SKM-1 treated with dmso at 0.1 percent for 144 hours (cell line): ENCODE data around the gene KIAA1614.
"Not testable (repeated sequence)": the region's sequence is repeated elsewhere in the genome, so short reads cannot be mapped to it uniquely, and the experiment has no call there.

Experiments used
- DNase-seq: peaks from one replicate; lab custom pipeline; 2025; ENCODE audit not compliant: unreplicated experiment; lab: John Stamatoyannopoulos, UW

The KIAA1614 gene

GRCh38 chr1:180954005-180954800 is 41.5 kb downstream of the KIAA1614 start:
- peak; percentile 28 for DNase-seq

DNA sequence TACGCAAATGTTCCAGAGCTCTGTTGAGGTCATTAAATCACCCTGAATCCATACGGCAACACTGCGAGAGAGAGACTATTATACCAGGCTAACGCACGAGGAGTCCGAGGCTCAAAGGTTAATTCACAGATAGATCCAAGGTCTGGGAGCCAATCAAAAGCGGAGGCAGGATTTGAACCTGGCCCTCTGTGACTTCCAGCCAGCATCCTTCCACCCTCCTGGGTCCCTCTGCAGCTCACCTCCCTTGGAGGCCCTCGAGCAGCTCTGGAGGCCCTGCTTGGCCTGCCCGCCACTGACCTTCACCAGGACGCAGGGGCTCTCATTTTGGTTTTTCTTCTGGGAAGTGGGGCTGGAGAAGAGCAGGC is 42.1 kb downstream of the KIAA1614 start:
- DNase-seq = no peak

- DNase-seq = no peak
Observed at GRCh38 chr1:180956028-180956640, 43.4 kb downstream of the KIAA1614 start.

DNA sequence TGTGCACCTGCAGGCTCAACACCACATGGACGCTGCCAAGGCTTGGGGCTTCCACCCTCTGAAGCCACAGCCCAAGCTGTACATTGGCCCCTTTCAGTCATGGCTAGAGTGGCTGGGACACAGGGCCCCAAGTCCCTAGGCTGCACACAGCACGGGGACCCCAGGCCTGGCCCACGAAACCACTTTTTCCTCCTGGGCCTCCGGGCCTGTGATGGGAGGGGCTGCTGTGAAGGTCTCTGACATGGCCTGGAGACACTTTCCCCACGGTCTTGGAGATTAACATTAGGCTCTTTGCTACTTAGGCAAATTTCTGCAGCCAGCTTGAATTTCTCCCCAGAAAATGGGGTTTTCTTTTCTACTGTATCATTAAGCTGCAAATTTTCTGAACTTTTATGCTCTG is 46.9 kb downstream of the KIAA1614 start:
- DNase-seq = not testable (repeated sequence)

GRCh38 chr1:180961622-180962021 is 48.9 kb downstream of the KIAA1614 start:
- no peak for DNase-seq

GRCh38 chr1:180962178-180962577 is 49.5 kb downstream of the KIAA1614 start:
- no peak for DNase-seq

DNA sequence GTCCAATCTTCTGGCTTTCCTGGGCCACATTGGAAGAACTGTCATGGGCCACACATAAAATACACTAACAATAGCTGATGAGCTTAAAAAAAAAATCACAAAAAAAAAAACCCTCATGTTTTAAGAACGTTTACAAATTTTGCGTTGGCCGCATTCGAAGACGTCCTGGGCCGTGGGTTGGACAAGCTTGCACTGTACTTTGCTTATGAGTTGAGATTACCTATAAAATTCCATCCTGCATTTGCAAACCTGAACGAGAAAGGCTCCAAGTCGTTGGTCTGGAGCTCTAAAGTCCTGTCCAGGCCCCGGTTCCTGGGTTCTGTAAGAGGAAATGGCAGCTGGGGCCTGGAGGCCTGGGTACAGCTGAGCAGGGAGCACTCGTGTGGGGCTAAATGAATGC is 51.4 kb downstream of the KIAA1614 start:
- no peak for DNase-seq

DNA sequence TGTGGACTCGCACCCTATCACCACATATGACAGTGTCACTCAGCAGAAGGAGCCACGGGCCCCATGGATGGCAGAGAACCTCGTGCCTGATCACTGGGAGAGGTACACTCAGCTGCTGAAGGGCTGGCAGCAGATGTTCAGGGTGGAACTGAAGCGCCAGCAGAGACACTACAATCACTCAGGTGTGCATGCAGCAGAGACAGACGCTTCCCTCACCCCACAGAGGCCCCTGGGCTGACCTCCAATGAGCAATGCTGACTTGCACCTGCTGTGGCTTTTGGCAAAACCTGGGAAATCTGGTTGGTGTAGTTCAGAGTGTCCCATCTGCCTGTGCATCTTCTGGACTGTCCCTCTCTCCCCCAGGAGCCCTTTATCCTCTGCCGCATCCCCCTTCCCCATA is 51.9 kb downstream of the KIAA1614 start:
- DNase-seq = no peak

DNA sequence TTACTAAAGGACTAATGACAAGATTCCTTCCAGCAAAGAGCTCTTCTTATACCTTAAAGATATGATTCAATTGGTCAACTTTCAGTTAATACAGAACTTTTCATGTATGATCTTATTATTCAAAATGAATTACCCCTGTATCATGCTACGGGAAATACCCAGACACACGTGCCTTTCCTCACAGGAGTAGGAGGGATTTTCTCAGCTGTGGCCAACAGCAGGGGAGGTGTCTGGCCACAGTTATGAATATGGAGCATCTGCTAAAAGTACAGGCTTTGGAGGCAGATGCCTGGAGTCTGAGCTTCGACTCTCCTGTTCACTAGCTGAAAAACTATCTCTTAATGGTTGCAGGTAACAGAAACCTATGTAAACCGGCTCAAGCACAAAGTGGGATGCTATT is 53.6 kb downstream of the KIAA1614 start:
- no peak for DNase-seq

- no peak for DNase-seq
Observed at GRCh38 chr1:180966744-180967536, 54.2 kb downstream of the KIAA1614 start.

DNA sequence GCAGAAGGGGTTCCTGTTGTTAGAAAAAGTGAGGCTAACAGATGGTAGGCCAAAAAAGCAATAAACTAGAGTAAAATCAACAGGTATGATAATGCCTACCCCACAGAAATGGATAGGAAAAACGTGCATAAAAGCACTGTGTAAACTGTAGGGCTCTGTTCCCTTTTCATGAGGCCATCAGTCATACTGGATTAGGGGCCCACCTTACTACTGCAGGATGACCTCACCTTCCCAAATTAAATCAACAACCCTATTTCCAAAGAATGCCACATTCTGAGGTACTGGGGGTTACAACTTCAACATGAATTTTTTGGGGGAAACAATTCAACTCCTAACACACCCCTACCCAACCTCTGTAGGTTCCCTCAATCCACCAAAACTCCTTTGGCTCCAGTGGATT is 54.9 kb downstream of the KIAA1614 start:
- DNase-seq = no peak

DNA sequence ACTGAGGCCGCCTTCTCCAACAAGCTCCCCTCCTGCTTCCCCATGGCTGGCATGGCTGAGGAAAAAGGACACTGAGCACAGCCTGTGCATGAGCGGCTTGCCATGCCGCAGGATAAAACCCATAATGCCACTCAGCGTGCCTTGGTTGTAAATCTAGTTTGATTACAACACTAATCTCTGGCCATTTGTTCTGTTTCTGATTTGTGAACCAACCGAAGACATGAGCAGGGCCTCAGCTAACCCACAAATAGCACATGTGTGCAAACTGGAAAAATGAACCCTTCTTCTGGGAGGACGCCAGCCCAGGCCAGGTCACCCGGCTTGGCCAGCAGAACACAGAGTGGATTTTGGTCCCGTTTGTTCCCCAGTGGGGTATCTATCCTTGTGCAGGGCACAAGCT is 56.1 kb downstream of the KIAA1614 start:
- DNase-seq = not testable (repeated sequence)

DNA sequence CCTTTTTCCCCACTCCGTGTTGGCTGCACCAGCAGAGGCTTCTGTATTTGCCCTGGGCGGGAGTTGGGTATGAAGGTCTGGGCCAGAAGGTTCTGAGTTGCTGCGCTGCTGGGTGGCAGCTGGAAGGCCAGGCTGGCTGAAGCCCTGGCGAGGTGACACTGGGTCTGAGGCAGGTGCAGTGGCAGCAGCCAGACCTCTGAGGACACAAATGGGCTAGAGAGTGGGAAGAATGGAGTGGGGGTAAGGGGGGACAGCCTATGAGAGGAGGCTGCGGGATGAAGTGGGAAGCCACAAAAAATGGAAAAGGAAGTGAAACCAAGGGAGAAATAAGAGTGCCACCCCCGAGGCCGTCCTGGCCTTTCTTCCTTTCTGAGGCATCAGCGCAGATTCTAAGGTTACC is 56.7 kb downstream of the KIAA1614 start:
- DNase-seq = peak; percentile 49

DNA sequence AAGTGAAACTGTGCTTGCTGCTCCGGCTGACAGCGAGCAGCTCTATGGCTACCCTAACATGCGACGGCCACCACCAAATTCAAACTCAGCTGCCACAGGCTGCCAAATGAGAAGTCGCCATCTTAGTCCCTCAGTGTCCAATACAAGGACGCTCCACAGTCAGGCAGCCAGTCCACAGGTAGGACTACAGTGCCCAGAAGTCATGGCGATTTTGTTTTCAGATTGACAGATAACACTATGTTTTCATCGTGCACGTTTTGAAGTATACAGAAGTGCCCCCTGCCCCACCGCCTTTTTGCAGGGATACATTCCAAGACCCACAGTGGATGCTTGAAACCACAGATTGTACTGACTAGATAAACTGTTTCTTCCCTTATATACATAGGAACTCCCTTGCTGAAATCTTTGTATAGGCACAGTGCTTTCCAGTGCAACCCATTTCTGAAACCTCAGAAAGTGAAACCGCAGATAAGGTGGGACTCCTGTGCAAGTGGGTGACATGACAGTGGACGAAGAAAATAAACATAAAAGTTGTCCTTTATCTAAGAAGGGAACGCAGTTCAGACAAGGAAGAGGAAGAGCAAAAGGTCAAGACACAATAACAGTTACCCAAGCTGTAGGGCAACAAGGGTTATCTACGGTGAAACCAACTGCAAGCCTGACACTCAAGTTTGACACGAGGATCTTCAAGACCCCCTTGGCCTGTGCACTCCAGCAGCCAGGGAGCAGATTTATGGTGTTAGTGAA is 57.8 kb downstream of the KIAA1614 start:
- peak; percentile 47 for DNase-seq

DNA sequence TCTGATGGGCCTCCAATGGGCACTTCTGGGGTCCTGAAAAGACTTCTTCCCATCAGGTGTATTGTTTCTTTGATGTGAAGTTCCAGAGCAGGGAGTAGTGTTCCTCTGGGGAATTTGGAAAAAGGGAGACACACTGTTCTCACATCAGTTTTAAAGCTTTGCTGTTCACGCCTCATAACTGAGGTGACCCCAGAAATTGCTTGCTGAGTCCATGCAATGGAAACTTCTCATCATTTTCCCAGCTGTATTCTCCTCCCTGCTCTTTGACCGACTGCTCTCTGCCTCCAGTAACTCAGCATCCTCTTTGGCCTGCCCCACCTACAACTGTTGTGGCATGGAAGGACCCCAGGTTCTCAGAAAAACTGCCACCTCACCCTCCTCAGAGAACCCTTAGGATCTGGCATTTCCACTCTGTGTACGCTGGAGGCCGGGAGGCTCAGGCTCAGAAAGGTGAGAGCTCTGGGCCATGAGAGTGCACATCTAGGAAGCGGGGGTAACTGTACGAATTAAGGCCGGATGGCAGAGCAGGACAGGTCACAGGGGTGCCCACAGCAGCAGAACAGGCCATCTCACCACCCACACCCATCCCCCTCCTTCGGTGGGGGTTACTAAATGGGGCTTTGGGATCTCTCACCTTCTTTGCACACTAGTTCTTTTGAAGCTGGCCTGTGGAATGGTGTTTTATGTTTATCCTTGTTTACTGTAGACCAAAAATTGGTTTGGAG is 58.7 kb downstream of the KIAA1614 start:
- DNase-seq = no peak

DNA sequence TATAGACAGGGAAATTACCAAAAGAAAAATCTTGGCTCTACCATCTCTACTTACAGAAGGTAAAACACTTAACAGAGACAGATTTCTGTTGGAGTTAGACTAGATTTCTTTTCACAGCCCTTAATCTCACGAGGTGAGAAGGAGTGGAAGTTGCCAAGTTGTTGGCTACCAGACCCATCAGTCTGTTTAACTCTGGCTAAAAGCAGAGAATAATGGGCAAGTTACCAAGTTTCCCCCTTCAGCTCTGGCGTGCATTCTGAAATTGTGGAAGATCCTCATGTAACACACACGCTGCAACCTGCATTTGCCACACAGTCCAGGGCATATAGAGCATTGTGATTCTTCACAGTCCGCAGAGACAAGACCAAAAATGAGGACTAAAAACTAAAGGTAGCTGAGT is 60.7 kb downstream of the KIAA1614 start:
- DNase-seq = no peak

- DNase-seq = no peak
Observed at GRCh38 chr1:180974236-180974635, 61.5 kb downstream of the KIAA1614 start.

DNA sequence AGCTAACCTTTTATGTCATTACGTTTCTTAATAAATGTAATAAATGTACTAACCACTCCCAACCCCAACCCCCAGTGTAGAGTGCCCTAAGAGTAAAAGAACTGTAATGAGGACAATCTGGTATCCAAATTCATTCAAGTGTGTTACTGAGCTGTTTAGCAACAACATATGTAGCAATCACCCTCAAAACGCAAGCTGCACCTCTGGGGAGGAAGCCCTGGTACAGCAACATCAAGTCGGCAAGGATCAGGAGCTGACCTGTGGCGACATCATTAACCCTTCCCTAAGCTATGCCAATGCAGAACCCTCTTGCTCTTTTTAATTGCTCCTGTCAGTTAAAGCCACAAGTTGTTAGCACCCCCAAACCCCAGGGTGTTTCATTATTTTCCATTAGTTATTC is 62.9 kb downstream of the KIAA1614 start:
- DNase-seq = peak; percentile 75

DNA sequence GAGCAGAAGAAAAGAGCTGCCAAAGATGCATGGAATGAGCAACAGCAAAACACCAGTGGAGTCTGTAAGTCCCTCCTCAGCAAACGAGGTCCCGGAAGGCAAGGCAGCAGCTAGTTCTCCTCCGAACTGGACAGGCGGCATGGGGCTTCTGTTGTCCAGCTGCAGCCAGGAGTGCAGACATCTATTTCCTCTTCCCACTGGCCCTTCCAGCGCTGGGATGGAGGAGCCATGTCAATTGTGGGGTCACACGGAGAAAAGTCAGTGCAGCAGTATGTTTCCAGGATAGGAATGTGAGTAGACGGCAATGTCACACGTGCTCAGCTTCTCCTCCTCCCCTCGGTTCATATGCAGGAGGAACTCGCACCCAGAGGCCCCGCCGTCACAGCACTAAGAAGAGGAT is 63.5 kb downstream of the KIAA1614 start:
- no peak for DNase-seq

DNA sequence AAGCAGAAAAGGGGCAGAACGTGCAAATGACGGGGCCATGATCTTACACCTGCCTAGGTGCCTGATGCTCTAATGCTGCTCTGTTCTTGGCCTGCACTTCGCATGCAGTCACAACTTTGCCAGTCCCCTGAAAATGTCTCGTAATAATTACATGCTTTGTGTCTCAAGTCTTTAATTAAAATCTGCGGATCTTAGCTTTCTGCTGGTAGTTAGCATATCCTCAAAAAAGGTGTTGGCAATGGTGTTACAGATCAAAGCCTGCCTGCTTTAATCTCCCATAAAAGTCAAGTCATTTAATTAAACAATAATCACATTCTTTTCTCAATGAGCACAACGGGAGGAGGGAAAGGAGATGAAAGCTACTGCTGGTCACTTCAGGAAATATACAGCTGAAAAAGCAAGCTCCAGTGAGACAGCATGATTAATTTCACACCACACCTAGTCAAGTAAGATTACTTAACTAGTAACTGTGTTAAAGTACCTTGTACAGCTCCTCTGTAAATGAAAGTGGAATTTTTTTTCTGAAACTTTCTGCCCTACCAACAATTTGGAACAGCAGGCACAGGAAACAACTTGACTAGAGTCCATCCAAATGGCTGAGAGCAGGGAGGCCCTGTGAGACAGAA is 64.1 kb downstream of the KIAA1614 start:
- DNase-seq = no peak
